ENCODE data around the gene CNMD. TPM values are rescaled to one million over a fixed set of nuclear protein-coding genes. Genes with fewer than 3 reads are reported as not detected.

CNMD gene
- total RNA-seq, 2 experiments from 2014 or later: not detected

GRCh38 chr13:52673465-52673864 lies 66.2 kb downstream of the CNMD start:
- no peaks in the 10 kb centered on the region for H3K9me3 Mint-ChIP-seq (ENCODE audit: low read depth)
- no peak overlapping the region for H3K27ac Mint-ChIP-seq
- POLR2A ChIA-PET: no interaction called here
- DNase-seq (no peak), ATAC-seq (no peak)
- CTCF ChIA-PET: interaction anchor here (1.0 to 1.1 kb wide), 2 partner anchors 12 to 38 kb away, joined by 3 read pairs; no protein-coding TSS in a partner anchor
- peaks cover 29% of the 10 kb centered on the region for H3K36me3 Mint-ChIP-seq (ENCODE audit: low read depth)
- H3K27me3 Mint-ChIP-seq: no peaks in the 10 kb centered on the region
- no peaks in the 10 kb centered on the region for H3K4me1 Mint-ChIP-seq
- no peak overlapping the region for H3K4me3 Mint-ChIP-seq
- intact Hi-C loops (cut with DNase I, micrococcal nuclease): no loop called here

GRCh38 chr13:52670726-52671125 lies 68.9 kb downstream of the CNMD start:
- peaks cover 24% of the 10 kb centered on the region for H3K36me3 Mint-ChIP-seq (ENCODE audit: low read depth)
- ChIA-PET POLR2A (no interaction called here), CTCF (no interaction called here)
- no peak overlapping the region for H3K4me3 Mint-ChIP-seq
- H3K4me1 Mint-ChIP-seq: no peaks in the 10 kb centered on the region
- no peaks in the 10 kb centered on the region for H3K9me3 Mint-ChIP-seq (ENCODE audit: low read depth)
- DNase-seq: no peak
- H3K27ac Mint-ChIP-seq: no peak overlapping the region
- no peaks in the 10 kb centered on the region for H3K27me3 Mint-ChIP-seq
- intact Hi-C loops (cut with DNase I, micrococcal nuclease): no loop called here
- no peak for ATAC-seq

- intact Hi-C loops (cut with DNase I, micrococcal nuclease): loop anchor here in 1 of 2 experiments (5.0 kb wide), 1 partner anchor 298 kb away; no protein-coding TSS in a partner anchor
- CTCF ChIA-PET: no interaction called here
Observed at GRCh38 chr13:52669677-52670076, 69.9 kb downstream of the CNMD start.

GRCh38 chr13:52665325-52665724 lies 74.3 kb downstream of the CNMD start:
- Mint-ChIP-seq H3K36me3 (ENCODE audit: low read depth) (peaks cover 35% of the 10 kb centered on the region), H3K4me1 (peaks cover 4% of the 10 kb centered on the region), H3K27me3 (no peaks in the 10 kb centered on the region), H3K4me3 (no peak overlapping the region), H3K9me3 (ENCODE audit: low read depth) (no peaks in the 10 kb centered on the region), H3K27ac (no peak overlapping the region)
- intact Hi-C loops (cut with DNase I, micrococcal nuclease): loop anchor here in 1 of 2 experiments (1.0 to 5.0 kb wide), 2 partner anchors 144 to 302 kb away; no protein-coding TSS in a partner anchor
- no peak for DNase-seq
- ChIA-PET POLR2A (interaction anchor here (0.7 to 1.3 kb wide), 3 partner anchors 13 to 216 kb away, joined by 3 to 5 read pairs (median 4); partner anchors contain the start of gene SUGT1), CTCF (interaction anchor here (0.7 to 5.2 kb wide), 15 partner anchors 8 to 1176 kb away, joined by 3 to 53 read pairs (median 4); partner anchors contain the start of genes PCDH8 and SUGT1)
- ATAC-seq: peak; percentile 26

More at GRCh38 chr13:52669677-52670076, 69.9 kb downstream of the CNMD start:
- ATAC-seq: no peak
- Mint-ChIP-seq H3K4me3 (no peak overlapping the region), H3K27me3 (no peaks in the 10 kb centered on the region), H3K36me3 (ENCODE audit: low read depth) (peaks cover 27% of the 10 kb centered on the region), H3K4me1 (peaks cover under 1% of the 10 kb centered on the region), H3K27ac (no peak overlapping the region), H3K9me3 (ENCODE audit: low read depth) (no peaks in the 10 kb centered on the region)
- no peak for DNase-seq
- POLR2A ChIA-PET: no interaction called here

GRCh38 chr13:52664272-52664671 lies 75.3 kb downstream of the CNMD start:
- Mint-ChIP-seq H3K9me3 (ENCODE audit: low read depth) (no peaks in the 10 kb centered on the region), H3K4me3 (no peak overlapping the region), H3K27ac (no peak overlapping the region), H3K36me3 (ENCODE audit: low read depth) (peaks cover 42% of the 10 kb centered on the region), H3K27me3 (no peaks in the 10 kb centered on the region), H3K4me1 (peaks cover 9% of the 10 kb centered on the region)
- ChIA-PET CTCF (interaction anchor here (0.9 to 5.2 kb wide), 7 partner anchors 11 to 304 kb away, joined by 3 to 53 read pairs (median 7); partner anchors contain the start of gene SUGT1), POLR2A (no interaction called here)
- ATAC-seq (no peak), DNase-seq (no peak)
- intact Hi-C loops (cut with DNase I, micrococcal nuclease): no loop called here

GRCh38 chr13:52659340-52659739 lies 80.3 kb downstream of the CNMD start:
- no peak overlapping the region for H3K4me3 Mint-ChIP-seq
- ChIA-PET CTCF (interaction anchor here (1.1 kb wide), 1 partner anchor 189 kb away, joined by 3 read pairs; the partner anchor contains the start of gene PCDH8), POLR2A (no interaction called here)
- ATAC-seq (no peak), DNase-seq (no peak)
- H3K27me3 Mint-ChIP-seq: no peaks in the 10 kb centered on the region
- H3K27ac Mint-ChIP-seq: no peak overlapping the region
- peaks cover 29% of the 10 kb centered on the region for H3K36me3 Mint-ChIP-seq (ENCODE audit: low read depth)
- H3K4me1 Mint-ChIP-seq: peaks cover 11% of the 10 kb centered on the region
- intact Hi-C loops (cut with DNase I, micrococcal nuclease): no loop called here
- no peaks in the 10 kb centered on the region for H3K9me3 Mint-ChIP-seq (ENCODE audit: low read depth)

Other genes with a start within 250 kb of the CNMD start
- gene HNRNPA1L2, start 97.4 kb downstream of the CNMD start, total RNA-seq: 1 to 10 TPM; 6.9 to 8.9 TPM
- 10 to 100 TPM; 58.3 to 64.8 TPM for gene SUGT1, start 87.0 kb downstream of the CNMD start, total RNA-seq
- gene PCDH8, start 108.8 kb upstream of the CNMD start, total RNA-seq: not detected

Data from activated CD4-positive, alpha-beta T cell treated with anti-CD3 and anti-CD28 coated beads for 36 hours (primary cell).